ENCODE data around the gene ADD2. TPM values are rescaled to one million over a fixed set of nuclear protein-coding genes. Genes with fewer than 3 reads are reported as not detected.
A peak's percentile ranks its signal among the peaks of the same experiment; 100 is the strongest.

Gene ADD2
- total RNA-seq, 4 donors from 2014 or later: 1.9 to 6.5 (median 3.1) TPM

DNA sequence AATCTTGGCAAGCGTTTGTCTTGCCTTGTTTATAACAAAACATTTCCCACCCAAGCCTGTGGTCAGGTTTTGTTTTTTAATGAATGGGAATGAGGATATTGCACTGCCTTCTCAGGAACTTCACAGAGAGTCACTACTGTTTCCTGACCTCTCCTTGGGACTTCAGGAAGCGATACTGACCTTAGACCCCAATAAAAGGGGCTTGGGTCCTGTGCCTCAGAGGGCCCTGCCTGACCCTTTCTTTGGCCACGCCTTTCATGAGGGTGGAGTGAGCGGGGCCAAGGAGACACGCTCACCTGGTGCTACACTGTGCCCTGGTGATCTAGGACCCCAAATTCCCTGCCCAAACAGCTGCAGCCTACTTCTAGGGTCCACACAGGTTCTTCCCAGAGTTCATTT is 121.6 kb downstream of the ADD2 start:
- Histone ChIP-seq H3K27ac (no peak overlapping the region), H3K4me3 (replicated peaks in 1 of 3) (no peak overlapping the region), H3K36me3 (no peaks in the 10 kb centered on the region), H3K9me3 (no peaks in the 10 kb centered on the region), H3K4me1 (no peaks in the 10 kb centered on the region), H3K27me3 (no peaks in the 10 kb centered on the region)
- no peak for DNase-seq
- WGBS, 2 donors: 77 to 78% methylated on average over 5 of the region's 5 CpGs
- intact Hi-C loops (cut with DNase I): loop anchor here (10.0 kb wide), 2 partner anchors 302 to 342 kb away; partner anchors contain the start of gene FAM136A
- TF ChIP-seq, protein P1, sequence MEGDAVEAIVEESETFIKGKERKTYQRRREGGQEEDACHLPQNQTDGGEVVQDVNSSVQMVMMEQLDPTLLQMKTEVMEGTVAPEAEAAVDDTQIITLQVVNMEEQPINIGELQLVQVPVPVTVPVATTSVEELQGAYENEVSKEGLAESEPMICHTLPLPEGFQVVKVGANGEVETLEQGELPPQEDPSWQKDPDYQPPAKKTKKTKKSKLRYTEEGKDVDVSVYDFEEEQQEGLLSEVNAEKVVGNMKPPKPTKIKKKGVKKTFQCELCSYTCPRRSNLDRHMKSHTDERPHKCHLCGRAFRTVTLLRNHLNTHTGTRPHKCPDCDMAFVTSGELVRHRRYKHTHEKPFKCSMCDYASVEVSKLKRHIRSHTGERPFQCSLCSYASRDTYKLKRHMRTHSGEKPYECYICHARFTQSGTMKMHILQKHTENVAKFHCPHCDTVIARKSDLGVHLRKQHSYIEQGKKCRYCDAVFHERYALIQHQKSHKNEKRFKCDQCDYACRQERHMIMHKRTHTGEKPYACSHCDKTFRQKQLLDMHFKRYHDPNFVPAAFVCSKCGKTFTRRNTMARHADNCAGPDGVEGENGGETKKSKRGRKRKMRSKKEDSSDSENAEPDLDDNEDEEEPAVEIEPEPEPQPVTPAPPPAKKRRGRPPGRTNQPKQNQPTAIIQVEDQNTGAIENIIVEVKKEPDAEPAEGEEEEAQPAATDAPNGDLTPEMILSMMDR (IDR thresholded peaks at IDR 0.05): no peak
- TF ChIP-seq POLR2A (IDR thresholded peaks at IDR 0.05): no peak

DNA sequence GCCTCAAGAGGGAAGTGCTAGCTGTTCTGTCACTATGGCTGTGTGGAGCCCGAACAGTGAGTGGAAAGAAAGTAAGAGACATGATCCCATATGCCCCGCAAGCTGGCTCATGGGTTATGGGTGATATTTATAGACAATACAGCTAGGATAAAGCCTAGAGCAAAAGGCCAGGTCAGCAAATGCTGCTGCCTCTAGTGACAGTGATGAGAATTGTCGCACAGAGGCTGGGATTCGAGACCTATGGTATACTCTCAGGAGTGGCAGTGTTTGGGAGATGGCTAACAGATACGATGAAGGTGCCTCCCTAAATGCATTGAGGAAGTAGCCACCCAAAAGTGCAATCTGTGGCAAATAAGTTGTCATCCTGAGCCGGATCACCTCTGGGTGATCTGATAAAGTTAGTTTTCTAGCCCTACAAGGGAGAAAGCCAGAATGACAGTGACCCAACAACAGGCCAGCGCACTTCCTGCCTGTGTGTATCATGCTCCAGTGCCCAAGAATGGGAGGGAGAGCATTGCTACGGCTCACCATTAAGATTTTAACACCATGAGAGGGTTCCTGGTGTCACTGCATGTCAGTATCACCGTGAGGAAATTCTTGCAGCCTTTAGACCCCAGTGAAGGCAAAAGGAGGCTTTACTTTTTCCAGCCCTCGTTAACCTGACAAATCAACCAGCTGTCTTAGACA is 122.1 kb downstream of the ADD2 start:
- WGBS, 2 donors: 57 to 58% methylated on average over 10 of the region's 10 CpGs
- TF ChIP-seq, protein P1 (IDR thresholded peaks at IDR 0.05): no peak
- DNase-seq: no peak
- Histone ChIP-seq H3K36me3 (no peaks in the 10 kb centered on the region), H3K27me3 (no peaks in the 10 kb centered on the region), H3K4me1 (no peaks in the 10 kb centered on the region), H3K9me3 (no peaks in the 10 kb centered on the region), H3K4me3 (replicated peaks in 1 of 3) (no peak overlapping the region), H3K27ac (no peak overlapping the region)
- intact Hi-C loops (cut with DNase I): loop anchor here (10.0 kb wide), 2 partner anchors 301 to 341 kb away; partner anchors contain the start of gene FAM136A

DNA sequence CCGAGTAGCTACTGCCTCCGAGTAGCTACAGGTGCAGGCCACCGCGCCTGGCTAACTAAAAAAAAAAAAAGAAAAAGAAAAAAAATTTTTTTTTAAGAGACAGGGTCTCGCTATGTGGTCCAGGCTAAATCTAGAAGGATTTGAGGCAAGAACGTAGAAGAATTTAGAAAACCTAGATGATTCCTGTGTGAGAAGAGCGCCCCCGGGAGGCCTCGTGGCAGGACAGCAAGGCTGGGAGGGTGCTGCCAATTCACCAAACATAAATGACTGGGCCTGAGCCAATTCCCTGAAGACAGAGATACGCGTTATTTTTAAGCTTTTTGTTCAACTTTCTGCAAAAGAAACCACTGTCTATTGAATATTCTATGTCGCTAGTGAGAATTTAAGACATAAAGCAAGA is 124.3 kb downstream of the ADD2 start:
- H3K27ac ChIP-seq: no peak overlapping the region
- intact Hi-C loops (cut with DNase I): loop anchor here (10.0 kb wide), 2 partner anchors 299 to 339 kb away; partner anchors contain the start of gene FAM136A
- no peaks in the 10 kb centered on the region for H3K9me3 ChIP-seq
- H3K4me1 ChIP-seq: no peaks in the 10 kb centered on the region
- TF ChIP-seq POLR2A (IDR thresholded peaks at IDR 0.05): no peak
- TF ChIP-seq, protein P1 (IDR thresholded peaks at IDR 0.05): peak in 2 of 6 experiments; percentile 4 to 24
- H3K4me3 ChIP-seq (replicated peaks in 1 of 3): no peak overlapping the region
- DNase-seq: peak in 1 of 2 donors; percentile 7
- H3K36me3 ChIP-seq: no peaks in the 10 kb centered on the region
- 65 to 69% methylated on average over 12 of the region's 12 CpGs for WGBS, 2 donors
- no peaks in the 10 kb centered on the region for H3K27me3 ChIP-seq

DNA sequence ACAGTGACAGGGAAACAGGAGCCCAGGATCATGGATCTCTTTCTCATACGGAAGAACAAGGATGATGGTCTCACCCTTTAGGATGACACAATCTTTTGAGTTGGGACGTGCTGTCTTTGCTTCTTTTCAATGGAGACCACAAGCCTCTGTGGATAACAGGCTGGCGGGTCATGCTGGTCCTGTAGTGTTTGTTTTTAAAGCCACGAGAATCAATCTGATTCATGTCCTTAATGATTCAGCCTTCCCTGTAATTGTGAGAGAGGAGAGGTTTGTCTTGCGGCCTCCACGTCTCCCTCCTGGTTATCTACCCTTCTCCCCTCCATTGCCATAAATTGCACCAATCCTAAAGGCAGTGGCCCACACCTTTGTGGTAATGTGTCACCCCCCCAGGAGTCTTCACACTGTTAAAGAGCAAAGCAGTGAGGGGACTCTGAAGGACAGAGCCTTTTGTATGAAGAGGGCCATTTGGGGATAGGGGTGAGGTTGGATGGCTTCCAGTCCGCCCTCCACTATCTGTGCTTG is 126.7 kb downstream of the ADD2 start:
- H3K27me3 ChIP-seq: no peaks in the 10 kb centered on the region
- TF ChIP-seq, protein P1 (IDR thresholded peaks at IDR 0.05): no peak
- TF ChIP-seq POLR2A (IDR thresholded peaks at IDR 0.05): no peak
- WGBS, 2 donors: 82 to 85% methylated on average over 7 of the region's 7 CpGs
- no peaks in the 10 kb centered on the region for H3K9me3 ChIP-seq
- DNase-seq: no peak
- H3K4me1 ChIP-seq: no peaks in the 10 kb centered on the region
- H3K36me3 ChIP-seq: no peaks in the 10 kb centered on the region
- H3K27ac ChIP-seq: no peak overlapping the region
- intact Hi-C loops (cut with DNase I): loop anchor here (10.0 kb wide), 2 partner anchors 297 to 337 kb away; partner anchors contain the start of gene FAM136A
- H3K4me3 ChIP-seq (replicated peaks in 1 of 3): no peak overlapping the region

DNA sequence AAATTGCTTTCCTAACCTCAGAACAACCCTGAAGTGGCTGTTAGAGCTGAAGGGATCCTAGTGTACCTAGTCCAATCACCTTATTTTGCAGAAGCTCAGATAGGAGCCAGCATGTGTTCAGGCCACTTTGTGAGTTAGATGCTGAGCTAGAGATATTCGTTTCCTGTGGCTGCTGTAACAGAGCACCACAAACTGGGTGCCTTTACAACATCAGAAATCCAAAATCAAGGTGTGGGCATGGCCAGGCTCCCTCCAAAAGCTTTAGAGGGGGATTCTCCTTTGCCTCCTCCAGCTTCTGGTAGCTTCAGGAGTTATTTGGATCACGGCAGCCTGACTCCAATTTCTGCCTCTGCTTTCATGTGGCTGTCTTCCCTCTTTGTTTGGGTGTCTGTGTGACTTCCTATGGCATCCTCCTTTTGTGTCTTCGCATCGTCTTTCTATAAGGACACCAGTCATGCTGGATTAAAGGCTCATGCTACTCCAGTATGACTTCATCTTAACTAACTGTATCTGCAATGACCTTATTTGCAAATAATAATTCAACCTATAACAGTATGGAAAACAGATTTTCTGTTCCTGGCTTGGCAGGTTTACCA is 128.1 kb downstream of the ADD2 start:
- Histone ChIP-seq H3K27ac (no peak overlapping the region), H3K36me3 (no peaks in the 10 kb centered on the region), H3K9me3 (no peaks in the 10 kb centered on the region), H3K4me3 (replicated peaks in 1 of 3) (no peak overlapping the region), H3K27me3 (no peaks in the 10 kb centered on the region), H3K4me1 (no peaks in the 10 kb centered on the region)
- intact Hi-C loops (cut with DNase I): loop anchor here (10.0 kb wide), 2 partner anchors 295 to 335 kb away; partner anchors contain the start of gene FAM136A
- 68 to 73% methylated on average over 4 of the region's 4 CpGs for WGBS, 2 donors
- TF ChIP-seq POLR2A (IDR thresholded peaks at IDR 0.05): no peak
- TF ChIP-seq, protein P1 (IDR thresholded peaks at IDR 0.05): no peak
- no peak for DNase-seq

All from thyroid gland (tissue), 4 donors.